ENCODE results near the gene EIF2B4. TPM values are rescaled to one million over a fixed set of nuclear protein-coding genes. Genes with fewer than 3 reads are reported as not detected.
"Not testable (repeated sequence)": the region's sequence is repeated elsewhere in the genome, so short reads cannot be mapped to it uniquely, and the experiment has no call there.

Gene EIF2B4
- total and polyA plus RNA-seq, 2 donors (not counting 1 experiment from before 2014, with no cell fraction given), result 28.6 to 29.8 TPM

DNA sequence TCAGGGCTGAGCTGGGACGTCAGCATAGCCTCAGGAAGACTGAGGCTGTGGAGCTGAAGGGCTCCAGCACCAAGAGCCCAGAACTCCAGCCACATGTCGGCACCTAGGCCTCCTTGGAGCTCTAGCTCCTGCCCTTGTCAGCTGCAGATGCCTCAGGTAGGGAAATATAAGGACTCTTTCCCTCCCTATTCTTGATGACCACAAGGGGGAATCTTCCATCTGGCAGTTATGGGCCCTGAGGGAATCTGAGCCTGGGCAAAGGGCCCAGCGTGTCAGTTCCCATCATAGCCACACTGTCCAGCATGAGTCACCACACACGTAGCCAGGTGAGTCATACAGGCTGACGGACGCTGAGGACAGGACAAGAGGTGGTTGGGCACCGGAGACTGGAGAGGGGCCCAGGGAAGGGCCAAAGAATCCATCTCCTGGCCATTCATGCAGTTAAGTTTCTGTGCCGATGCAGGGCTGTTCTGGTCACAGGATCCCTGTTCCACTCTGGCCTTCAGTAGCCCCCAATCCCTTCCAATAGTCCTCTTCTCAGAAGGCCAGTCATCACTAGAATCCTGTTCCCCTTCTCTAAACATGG is 49.1 kb downstream of the EIF2B4 start:
- H3K27me3 ChIP-seq (ENCODE audit: control insufficient read depth, insufficient read depth, low read length), result no peaks in the 10 kb centered on the region
- no peaks in the 10 kb centered on the region for H3K9me3 ChIP-seq (ENCODE audit: control insufficient read depth, insufficient read depth, low read depth, low read length)
- no peak overlapping the region for H2AFZ ChIP-seq (ENCODE audit: low read length)
- peak overlapping the region; percentile 39 for H3K4me2 ChIP-seq (ENCODE audit: extremely low read depth, insufficient read depth, low read length)
- H3K4me1 ChIP-seq (ENCODE audit: control insufficient read depth, extremely low read depth, insufficient read depth, low read length), result peaks cover 15% of the 10 kb centered on the region
- TF ChIP-seq EZH2 (IDR thresholded peaks at IDR 0.05; ENCODE audit: low read length, missing control alignments), result no peak
- TF ChIP-seq, protein P1, sequence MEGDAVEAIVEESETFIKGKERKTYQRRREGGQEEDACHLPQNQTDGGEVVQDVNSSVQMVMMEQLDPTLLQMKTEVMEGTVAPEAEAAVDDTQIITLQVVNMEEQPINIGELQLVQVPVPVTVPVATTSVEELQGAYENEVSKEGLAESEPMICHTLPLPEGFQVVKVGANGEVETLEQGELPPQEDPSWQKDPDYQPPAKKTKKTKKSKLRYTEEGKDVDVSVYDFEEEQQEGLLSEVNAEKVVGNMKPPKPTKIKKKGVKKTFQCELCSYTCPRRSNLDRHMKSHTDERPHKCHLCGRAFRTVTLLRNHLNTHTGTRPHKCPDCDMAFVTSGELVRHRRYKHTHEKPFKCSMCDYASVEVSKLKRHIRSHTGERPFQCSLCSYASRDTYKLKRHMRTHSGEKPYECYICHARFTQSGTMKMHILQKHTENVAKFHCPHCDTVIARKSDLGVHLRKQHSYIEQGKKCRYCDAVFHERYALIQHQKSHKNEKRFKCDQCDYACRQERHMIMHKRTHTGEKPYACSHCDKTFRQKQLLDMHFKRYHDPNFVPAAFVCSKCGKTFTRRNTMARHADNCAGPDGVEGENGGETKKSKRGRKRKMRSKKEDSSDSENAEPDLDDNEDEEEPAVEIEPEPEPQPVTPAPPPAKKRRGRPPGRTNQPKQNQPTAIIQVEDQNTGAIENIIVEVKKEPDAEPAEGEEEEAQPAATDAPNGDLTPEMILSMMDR (conservative IDR thresholded peaks at IDR 0.05 in 1 of 2, IDR thresholded peaks at IDR 0.05 in 1 of 2; ENCODE audit: low read depth in 1 of 2, low read length in 2 of 2), result peak; percentile 53 to 61
- H4K20me1 ChIP-seq (ENCODE audit: control insufficient read depth, extremely low read depth, insufficient read depth, low read length), result no peaks in the 10 kb centered on the region
- peaks cover 8% of the 10 kb centered on the region for H3K79me2 ChIP-seq (ENCODE audit: control insufficient read depth, insufficient read depth, low read length)
- no peaks in the 10 kb centered on the region for H3K36me3 ChIP-seq (ENCODE audit: control insufficient read depth, insufficient read depth, low read length)
- H3K27ac ChIP-seq (ENCODE audit: insufficient read depth, low read length), result peak overlapping the region; percentile 93
- DNase-seq (ENCODE audit: low read depth in 2 of 2), result peak; percentile 98
- peak overlapping the region in 2 of 4 experiments; percentile 25 to 82 for H3K4me3 ChIP-seq (replicated peaks in 1 of 4; ENCODE audit: control extremely low read depth in 1 of 4, insufficient read depth in 1 of 4, low read depth in 3 of 4, low read length in 4 of 4)
- no peak overlapping the region for H3K9ac ChIP-seq (ENCODE audit: insufficient read depth, low read length)

DNA sequence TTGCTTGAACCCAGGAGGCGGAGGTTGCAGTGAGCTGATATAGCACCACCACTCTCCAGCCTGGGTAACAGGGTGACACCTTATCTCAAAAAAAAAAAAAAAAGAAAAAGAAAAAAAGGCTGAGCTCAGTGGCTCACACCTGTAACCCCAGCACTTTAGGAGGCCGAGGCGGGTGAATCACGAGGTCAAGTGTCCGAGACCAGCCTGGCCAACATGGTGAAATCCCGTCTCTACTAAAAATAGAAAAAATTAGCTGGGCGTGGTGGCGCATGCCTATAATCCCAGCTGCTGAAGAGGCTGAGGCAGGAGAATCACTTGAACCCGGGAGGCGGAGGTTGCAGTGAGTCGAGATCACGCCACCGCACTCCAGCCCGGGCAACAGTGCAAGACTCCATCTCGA is 50.3 kb downstream of the EIF2B4 start:
- H3K9me3 ChIP-seq (ENCODE audit: control insufficient read depth, insufficient read depth, low read depth, low read length); H2AFZ ChIP-seq (ENCODE audit: low read length); H3K4me2 ChIP-seq (ENCODE audit: extremely low read depth, insufficient read depth, low read length): not testable (repeated sequence)

DNA sequence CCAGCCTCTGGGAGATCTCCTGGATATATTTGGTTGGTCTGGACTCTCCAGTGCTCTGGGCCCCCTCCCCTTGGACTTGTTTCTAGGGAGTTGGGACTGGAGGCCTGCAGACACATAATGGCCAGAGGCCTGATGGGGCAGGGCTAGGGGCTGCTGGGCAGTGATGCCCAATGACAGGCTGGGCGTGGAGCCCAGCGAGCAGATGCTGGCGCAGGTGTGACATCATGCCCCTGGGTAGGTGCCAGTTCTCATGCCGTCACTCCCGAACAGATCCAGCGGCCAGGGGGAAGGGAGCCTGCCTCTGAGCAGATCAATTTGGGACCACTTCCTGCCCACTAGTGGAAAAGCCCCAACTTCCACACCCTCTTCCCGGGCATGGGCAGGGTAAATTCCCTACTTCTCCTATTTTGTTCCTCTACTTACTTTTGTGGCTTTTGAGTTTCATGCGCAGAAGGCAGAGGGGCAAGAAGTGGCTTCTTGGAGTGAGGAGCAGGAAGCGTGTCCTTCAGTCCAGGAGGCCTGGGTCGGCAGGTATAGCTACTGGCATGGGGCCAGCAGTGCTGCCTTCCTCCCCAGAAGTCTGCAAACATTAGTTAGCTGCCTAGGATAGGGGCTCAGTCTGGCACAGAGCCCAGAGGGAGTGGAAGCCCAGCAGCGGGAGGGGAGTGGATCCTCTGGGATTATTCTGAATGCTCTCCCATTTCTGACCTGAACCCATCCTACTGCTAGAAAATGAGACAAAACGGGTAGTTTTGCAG is 53.3 kb downstream of the EIF2B4 start:
- DNase-seq (ENCODE audit: low read depth in 2 of 2), result no peak
- no peak overlapping the region for H2AFZ ChIP-seq (ENCODE audit: low read length)
- no peaks in the 10 kb centered on the region for H3K9me3 ChIP-seq (ENCODE audit: control insufficient read depth, insufficient read depth, low read depth, low read length)
- no peaks in the 10 kb centered on the region for H4K20me1 ChIP-seq (ENCODE audit: control insufficient read depth, extremely low read depth, insufficient read depth, low read length)
- H3K27me3 ChIP-seq (ENCODE audit: control insufficient read depth, insufficient read depth, low read length), result no peaks in the 10 kb centered on the region
- no peak overlapping the region for H3K27ac ChIP-seq (ENCODE audit: insufficient read depth, low read length)
- H3K79me2 ChIP-seq (ENCODE audit: control insufficient read depth, insufficient read depth, low read length), result no peaks in the 10 kb centered on the region
- H3K4me3 ChIP-seq (replicated peaks in 1 of 4; ENCODE audit: control extremely low read depth in 1 of 4, insufficient read depth in 1 of 4, low read depth in 3 of 4, low read length in 4 of 4), result no peak overlapping the region
- H3K4me2 ChIP-seq (ENCODE audit: extremely low read depth, insufficient read depth, low read length), result no peak overlapping the region
- H3K9ac ChIP-seq (ENCODE audit: insufficient read depth, low read length), result no peak overlapping the region
- H3K4me1 ChIP-seq (ENCODE audit: control insufficient read depth, extremely low read depth, insufficient read depth, low read length), result peaks cover 10% of the 10 kb centered on the region
- H3K36me3 ChIP-seq (ENCODE audit: control insufficient read depth, insufficient read depth, low read length), result peaks cover 2% of the 10 kb centered on the region
- TF ChIP-seq, protein P1 (conservative IDR thresholded peaks at IDR 0.05 in 1 of 2, IDR thresholded peaks at IDR 0.05 in 1 of 2; ENCODE audit: low read depth in 1 of 2, low read length in 2 of 2), result no peak
- no peak for TF ChIP-seq EZH2 (IDR thresholded peaks at IDR 0.05; ENCODE audit: low read length, missing control alignments)

More for the DNA sequence above, 50.3 kb downstream of the EIF2B4 start:
- not testable (repeated sequence) for H3K36me3 ChIP-seq (ENCODE audit: control insufficient read depth, insufficient read depth, low read length); H3K27me3 ChIP-seq (ENCODE audit: control insufficient read depth, insufficient read depth, low read length); DNase-seq (ENCODE audit: low read depth in 2 of 2); H3K79me2 ChIP-seq (ENCODE audit: control insufficient read depth, insufficient read depth, low read length); H4K20me1 ChIP-seq (ENCODE audit: control insufficient read depth, extremely low read depth, insufficient read depth, low read length); H3K27ac ChIP-seq (ENCODE audit: insufficient read depth, low read length); H3K9ac ChIP-seq (ENCODE audit: insufficient read depth, low read length); H3K4me3 ChIP-seq (replicated peaks in 1 of 4; ENCODE audit: control extremely low read depth in 1 of 4, insufficient read depth in 1 of 4, low read depth in 3 of 4, low read length in 4 of 4)
- H3K4me1 ChIP-seq (ENCODE audit: control insufficient read depth, extremely low read depth, insufficient read depth, low read length), result peaks cover 15% of the 10 kb centered on the region

Measured in fibroblast of lung (primary cell).